ENCODE results near the gene CSF3R. TPM values are rescaled to one million over a fixed set of nuclear protein-coding genes. Genes with fewer than 3 reads are reported as not detected.

Gene CSF3R
- total RNA-seq, 1 donor, result not detected

DNA sequence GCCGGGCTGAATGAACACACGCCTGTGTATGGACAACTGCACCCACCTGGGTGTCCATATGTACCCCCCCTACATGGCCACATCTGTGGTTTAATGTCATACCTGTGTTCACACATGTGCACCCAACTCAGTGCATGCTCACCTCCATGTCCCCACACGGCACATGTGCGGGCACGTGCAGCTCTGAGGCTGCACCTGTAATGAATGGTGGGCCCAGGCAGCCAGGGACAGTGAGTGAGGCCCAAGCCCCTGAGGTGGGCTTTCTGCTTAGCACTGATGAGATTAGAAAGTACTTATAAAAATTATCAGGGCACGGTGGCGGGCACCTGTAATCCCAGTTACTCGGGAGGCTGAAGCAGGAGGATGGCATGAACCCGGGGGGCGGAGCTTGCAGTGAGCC, 42.5 kb upstream of the CSF3R start:
- no peak overlapping the region for H3K4me3 ChIP-seq (ENCODE audit: low read depth, low read length)
- no peak for DNase-seq (ENCODE audit: low read depth)
- no peak for TF ChIP-seq CTCF (IDR thresholded peaks at IDR 0.05; ENCODE audit: insufficient read depth, low read depth, low read length)

DNA sequence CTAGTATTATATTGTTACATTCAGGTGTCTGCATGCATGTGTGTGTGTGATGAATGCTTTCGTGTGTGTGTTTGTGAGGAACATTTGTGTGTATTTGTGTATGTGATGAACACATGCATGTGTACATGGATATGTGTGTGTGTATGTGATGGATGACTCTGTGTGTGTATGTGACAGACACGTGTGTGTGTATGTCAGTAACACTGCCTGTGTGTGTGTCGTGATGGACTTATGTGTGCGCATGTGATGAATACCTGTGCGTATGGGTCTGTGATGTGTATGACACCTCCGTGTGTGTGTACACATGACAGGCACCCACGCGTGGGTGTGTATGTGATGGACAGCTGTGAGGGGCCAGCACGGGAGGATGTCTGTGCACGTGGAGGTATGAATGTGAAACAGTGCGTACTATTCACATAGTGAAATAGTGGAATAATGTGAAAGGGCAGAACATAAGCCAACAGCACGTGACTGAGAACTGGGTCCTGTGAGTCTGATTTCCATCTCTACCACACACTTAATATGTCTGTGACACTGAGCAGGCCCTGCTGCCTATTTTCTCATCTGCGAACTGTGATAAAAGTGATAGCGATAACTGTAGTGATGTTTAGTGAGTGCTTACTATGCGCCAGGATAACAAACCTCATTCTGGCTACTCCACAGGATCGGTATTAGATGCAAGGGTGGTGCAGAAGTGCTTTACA, 41.8 kb upstream of the CSF3R start:
- H3K4me3 ChIP-seq (ENCODE audit: low read depth, low read length), result no peak overlapping the region
- TF ChIP-seq CTCF (IDR thresholded peaks at IDR 0.05; ENCODE audit: insufficient read depth, low read depth, low read length), result no peak
- DNase-seq (ENCODE audit: low read depth), result no peak

- no peak for DNase-seq (ENCODE audit: low read depth)
- no peak for TF ChIP-seq CTCF (IDR thresholded peaks at IDR 0.05; ENCODE audit: insufficient read depth, low read depth, low read length)
- H3K4me3 ChIP-seq (ENCODE audit: low read depth, low read length), result no peak overlapping the region
Measured at GRCh38 chr1:36523850-36524249, 41.1 kb upstream of the CSF3R start.

GRCh38 chr1:36523230-36523495, 40.5 kb upstream of the CSF3R start:
- TF ChIP-seq CTCF (IDR thresholded peaks at IDR 0.05; ENCODE audit: insufficient read depth, low read depth, low read length), result no peak
- DNase-seq (ENCODE audit: low read depth), result no peak
- H3K4me3 ChIP-seq (ENCODE audit: low read depth, low read length), result no peak overlapping the region

DNA sequence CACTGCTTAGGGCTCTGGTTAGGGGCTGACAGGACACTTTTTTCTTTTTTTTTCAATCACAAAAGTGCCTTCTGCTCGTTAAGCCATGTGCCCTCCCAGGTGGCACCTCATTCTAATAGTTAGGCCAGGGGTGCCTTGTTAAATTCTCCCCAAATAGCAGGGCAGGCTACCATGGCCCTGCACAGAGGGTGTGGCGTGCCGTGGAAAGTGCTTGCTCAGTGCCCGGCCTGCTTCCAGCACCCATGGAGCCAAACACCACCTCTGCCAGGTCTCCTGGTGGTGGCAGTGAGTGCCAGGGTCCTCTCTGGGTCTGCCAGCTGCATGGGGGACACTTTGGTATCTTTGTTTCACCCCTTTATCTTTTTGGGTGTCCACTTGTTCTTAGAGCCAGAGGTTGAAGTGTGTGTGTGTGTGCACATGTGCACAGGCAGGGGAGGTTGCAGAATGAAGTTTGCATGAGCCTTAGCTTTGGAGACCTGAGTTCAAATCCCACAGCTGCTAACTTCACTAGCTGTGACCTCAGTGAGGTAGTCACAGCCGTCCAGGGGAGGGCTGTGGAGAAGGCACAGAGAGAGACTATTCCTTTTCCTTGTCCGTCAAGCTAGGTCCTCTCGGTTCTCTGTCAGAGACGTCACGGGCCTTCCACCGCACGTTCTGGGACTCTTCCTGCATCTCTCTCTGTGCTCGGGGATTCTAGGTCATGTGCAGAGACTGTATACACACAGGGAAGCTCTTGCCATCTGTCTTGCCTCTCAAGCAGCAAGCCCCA, 39.9 kb upstream of the CSF3R start:
- no peak overlapping the region for H3K4me3 ChIP-seq (ENCODE audit: low read depth, low read length)
- TF ChIP-seq CTCF (IDR thresholded peaks at IDR 0.05; ENCODE audit: insufficient read depth, low read depth, low read length), result no peak
- DNase-seq (ENCODE audit: low read depth), result no peak

DNA sequence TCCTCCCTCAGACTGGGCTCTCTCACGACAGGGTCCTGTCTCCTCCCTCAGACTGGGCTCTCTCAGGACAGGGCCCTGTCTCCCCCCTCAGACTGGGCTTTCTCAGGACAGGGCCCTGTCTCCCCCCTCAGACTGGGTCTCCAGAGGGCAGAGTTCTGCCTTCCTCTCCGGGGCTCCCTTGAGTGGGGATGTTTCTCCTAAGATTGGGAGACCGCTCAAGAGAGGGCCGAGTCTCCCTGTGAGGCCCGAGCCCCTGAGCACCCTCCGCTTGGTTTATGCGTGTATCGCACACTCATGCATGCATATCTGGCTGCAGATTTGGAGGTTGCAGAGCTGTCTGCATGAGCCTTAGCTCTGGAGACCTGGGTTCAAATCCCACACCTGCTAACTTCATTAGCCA, 39.3 kb upstream of the CSF3R start:
- no peak for TF ChIP-seq CTCF (IDR thresholded peaks at IDR 0.05; ENCODE audit: insufficient read depth, low read depth, low read length)
- no peak overlapping the region for H3K4me3 ChIP-seq (ENCODE audit: low read depth, low read length)
- DNase-seq (ENCODE audit: low read depth), result no peak

Data from fibroblast of villous mesenchyme (primary cell).